Jurkat, Clone E6-1 (cell line): ENCODE results near the gene RAVER2.
A peak's percentile ranks its signal among the peaks of the same experiment; 100 is the strongest.
"Not testable (repeated sequence)": the region's sequence is repeated elsewhere in the genome, so short reads cannot be mapped to it uniquely, and the experiment has no call there.

Source experiments
- DNase-seq: peaks from one replicate; pipeline ENCODE4 v3.0.0-alpha.2; 2011; ENCODE audit warnings: low read depth, low spot score
- H3K4me3 ChIP-seq: 2 replicates; pipeline ENCODE4 v1.5.1; 2011; ENCODE audit warnings: mild to moderate bottlenecking, low read length, control low read depth, moderate library complexity

Gene RAVER2

GRCh38 chr1:64745986-64746940 lies 1.4 kb downstream of the RAVER2 start:
- H3K4me3 ChIP-seq = peak overlapping the region; percentile 66
- no peak for DNase-seq

- DNase-seq = no peak
- H3K4me3 ChIP-seq = no peak overlapping the region
These were observed 3.3 kb downstream of the RAVER2 start for GRCh38 chr1:64748222-64748621.

GRCh38 chr1:64748706-64749105 lies 3.8 kb downstream of the RAVER2 start:
- H3K4me3 ChIP-seq = no peak overlapping the region
- no peak for DNase-seq

- H3K4me3 ChIP-seq = no peak overlapping the region
These were observed 5.2 kb downstream of the RAVER2 start for GRCh38 chr1:64750092-64750491.

GRCh38 chr1:64750875-64751274 lies 6.0 kb downstream of the RAVER2 start:
- no peak overlapping the region for H3K4me3 ChIP-seq
- no peak for DNase-seq

More at GRCh38 chr1:64750092-64750491, 5.2 kb downstream of the RAVER2 start:
- DNase-seq = no peak

- no peak for DNase-seq
- no peak overlapping the region for H3K4me3 ChIP-seq
These were observed 9.3 kb downstream of the RAVER2 start for GRCh38 chr1:64754173-64754572.

- H3K4me3 ChIP-seq = no peak overlapping the region
- DNase-seq = no peak
These were observed 10.5 kb downstream of the RAVER2 start for GRCh38 chr1:64755361-64755760.

GRCh38 chr1:64756770-64757169 lies 11.9 kb downstream of the RAVER2 start:
- no peak for DNase-seq
- H3K4me3 ChIP-seq = no peak overlapping the region

GRCh38 chr1:64757213-64757612 lies 12.3 kb downstream of the RAVER2 start:
- no peak for DNase-seq

GRCh38 chr1:64758233-64758632 lies 13.4 kb downstream of the RAVER2 start:
- no peak for DNase-seq

More at GRCh38 chr1:64757213-64757612, 12.3 kb downstream of the RAVER2 start:
- H3K4me3 ChIP-seq = no peak overlapping the region

GRCh38 chr1:64759968-64760367 lies 15.1 kb downstream of the RAVER2 start:
- H3K4me3 ChIP-seq = no peak overlapping the region
- DNase-seq = no peak

More at GRCh38 chr1:64758233-64758632, 13.4 kb downstream of the RAVER2 start:
- no peak overlapping the region for H3K4me3 ChIP-seq

GRCh38 chr1:64765012-64765411 lies 20.1 kb downstream of the RAVER2 start:
- DNase-seq = no peak
- H3K4me3 ChIP-seq = no peak overlapping the region

GRCh38 chr1:64765826-64766225 lies 21.0 kb downstream of the RAVER2 start:
- no peak for DNase-seq
- no peak overlapping the region for H3K4me3 ChIP-seq

- no peak overlapping the region for H3K4me3 ChIP-seq
- DNase-seq = no peak
These were observed 21.6 kb downstream of the RAVER2 start for GRCh38 chr1:64766429-64766828.

- no peak for DNase-seq
- no peak overlapping the region for H3K4me3 ChIP-seq
These were observed 24.6 kb downstream of the RAVER2 start for GRCh38 chr1:64769482-64769881.

- DNase-seq = no peak
- H3K4me3 ChIP-seq = no peak overlapping the region
These were observed 25.1 kb downstream of the RAVER2 start for GRCh38 chr1:64769971-64770370.

GRCh38 chr1:64773306-64773705 lies 28.4 kb downstream of the RAVER2 start:
- not testable (repeated sequence) for DNase-seq, H3K4me3 ChIP-seq

- DNase-seq = no peak
- no peak overlapping the region for H3K4me3 ChIP-seq
These were observed 30.2 kb downstream of the RAVER2 start for GRCh38 chr1:64775113-64775512.

GRCh38 chr1:64782044-64782443 lies 37.2 kb downstream of the RAVER2 start:
- H3K4me3 ChIP-seq = not testable (repeated sequence)

GRCh38 chr1:64782848-64783247 lies 38.0 kb downstream of the RAVER2 start:
- H3K4me3 ChIP-seq, DNase-seq: not testable (repeated sequence)

More at GRCh38 chr1:64782044-64782443, 37.2 kb downstream of the RAVER2 start:
- DNase-seq = not testable (repeated sequence)
